Stimulated activated CD8-positive, alpha-beta memory T cell treated with anti-CD3 and anti-CD28 coated beads, Interleukin-7, amount 100 ng/mL, for 48 hours (primary cell): ENCODE data around the gene FOXO1.

ENCODE experiments used
- DNase-seq, 2 donors: peaks; one replicate each; pipeline ENCODE4 v3.0.0-alpha.2; 2020; ENCODE audit warnings: low read depth in 1 of 2; ENCODE audit errors: extremely low read depth in 1 of 2

Gene FOXO1

DNA sequence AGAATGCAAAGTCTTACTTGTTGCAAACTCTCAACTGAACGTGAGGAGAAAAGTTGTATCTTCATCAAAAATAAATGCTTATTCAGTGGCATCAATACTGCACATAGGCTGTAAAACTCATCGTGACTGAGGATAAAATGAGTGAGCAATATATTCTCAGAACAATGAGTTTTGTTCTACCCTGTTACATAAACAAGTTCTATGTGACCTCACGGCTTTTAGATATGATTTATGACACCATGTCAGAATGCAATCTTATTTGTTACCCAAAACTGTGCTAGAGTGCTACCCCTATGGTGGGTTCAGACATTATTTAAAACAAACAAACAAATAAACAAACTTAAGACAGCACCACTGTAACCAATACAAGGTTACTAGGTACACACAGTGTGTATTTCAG is 55.4 kb downstream of the FOXO1 start:
- DNase-seq = no peak

GRCh38 chr13:40609972-40610726 is 56.3 kb downstream of the FOXO1 start:
- DNase-seq = no peak

- DNase-seq = no peak
Measured at GRCh38 chr13:40608308-40608707, 58.1 kb downstream of the FOXO1 start.

DNA sequence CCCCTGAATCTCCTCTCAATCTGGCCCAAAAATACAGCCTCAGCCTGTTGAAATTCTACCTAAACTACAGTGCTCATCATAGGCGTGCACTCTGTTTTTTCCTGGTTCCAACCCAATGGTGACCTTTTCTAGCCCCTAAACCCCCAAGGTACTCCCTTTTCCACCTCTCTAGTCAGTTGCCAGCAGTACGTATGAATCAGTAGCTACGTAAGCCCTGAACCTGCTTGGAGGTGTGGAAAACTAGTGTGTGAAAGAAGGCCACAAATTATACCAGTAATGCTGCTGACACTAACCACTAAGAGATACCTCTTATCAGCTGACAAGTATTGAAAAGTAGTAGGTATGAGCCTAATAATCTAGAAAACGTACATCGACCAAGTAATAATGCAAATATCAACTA is 60.9 kb downstream of the FOXO1 start:
- no peak for DNase-seq

- no peak for DNase-seq
Measured at GRCh38 chr13:40604135-40604534, 62.3 kb downstream of the FOXO1 start.

GRCh38 chr13:40600149-40600751 is 66.2 kb downstream of the FOXO1 start:
- peak in 1 of 2 donors; percentile 56 for DNase-seq

- no peak for DNase-seq
Measured at GRCh38 chr13:40599747-40600146, 66.7 kb downstream of the FOXO1 start.

- DNase-seq = no peak
Measured at GRCh38 chr13:40599124-40599523, 67.3 kb downstream of the FOXO1 start.

DNA sequence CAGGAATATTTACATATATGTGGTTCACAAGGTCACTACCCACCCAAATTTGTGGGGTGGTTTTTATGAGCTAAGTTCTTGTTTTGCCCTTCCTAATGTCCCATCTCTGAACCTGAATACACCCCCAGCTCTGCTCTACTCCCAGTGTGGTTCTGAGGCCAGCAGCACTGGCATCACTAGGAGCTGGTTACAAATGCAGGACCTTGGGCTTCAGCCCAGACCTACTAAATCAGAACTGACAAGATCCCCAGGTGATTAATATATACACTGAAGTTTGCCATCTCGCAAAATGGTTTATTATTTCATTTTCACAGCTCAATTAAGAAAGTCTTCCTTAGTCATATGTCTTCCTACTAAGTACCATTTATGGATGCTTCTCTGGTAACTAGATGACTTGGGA is 67.9 kb downstream of the FOXO1 start:
- no peak for DNase-seq

DNA sequence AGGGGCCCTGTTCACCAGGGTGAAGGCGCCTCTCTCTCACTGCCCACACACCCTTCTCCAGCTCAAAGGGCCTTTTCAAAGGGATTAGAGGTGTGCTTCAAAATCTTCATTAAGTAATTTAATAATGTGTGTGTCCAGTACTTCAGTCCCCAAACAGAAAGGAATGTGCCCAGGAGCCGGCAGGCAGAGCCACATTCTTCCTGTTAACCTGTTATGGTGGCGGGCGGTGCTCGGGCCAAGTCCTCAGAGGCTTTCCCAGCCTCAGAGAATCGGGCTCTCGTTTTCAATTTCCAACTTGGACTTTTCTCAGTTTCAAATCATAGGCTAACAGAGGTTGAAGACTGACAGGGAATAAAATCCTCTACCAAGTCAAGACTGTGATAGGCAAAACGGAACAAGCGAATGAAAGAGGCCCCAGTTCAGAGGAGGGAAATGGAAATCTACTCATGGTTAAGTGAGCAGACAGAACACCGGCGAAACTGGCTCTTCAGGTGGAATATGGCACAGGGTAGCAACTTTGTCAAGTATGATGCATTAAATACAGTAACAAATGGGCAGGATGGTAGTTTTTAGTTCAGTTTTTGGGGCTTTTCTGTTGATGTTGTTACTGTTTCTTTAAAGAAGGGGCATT is 68.6 kb downstream of the FOXO1 start:
- DNase-seq = no peak

DNA sequence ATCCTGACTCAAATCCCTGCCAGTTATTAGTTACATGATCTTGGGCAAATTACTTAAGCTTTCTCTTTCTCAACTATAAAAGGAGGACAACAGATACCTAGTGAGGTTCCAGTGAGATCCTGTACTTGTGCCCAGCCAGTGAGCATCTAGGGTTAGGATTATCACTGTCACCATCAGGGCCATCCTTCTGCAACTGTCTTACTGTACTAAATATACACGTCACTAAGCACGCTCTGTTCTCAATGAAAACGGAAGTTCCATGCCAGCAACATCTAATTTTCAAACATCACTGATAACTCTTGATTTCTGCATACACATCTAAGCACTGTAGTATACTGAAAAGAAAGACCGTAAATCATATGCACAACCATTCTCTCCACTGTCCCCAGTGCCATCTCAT is 70.0 kb downstream of the FOXO1 start:
- no peak for DNase-seq

DNA sequence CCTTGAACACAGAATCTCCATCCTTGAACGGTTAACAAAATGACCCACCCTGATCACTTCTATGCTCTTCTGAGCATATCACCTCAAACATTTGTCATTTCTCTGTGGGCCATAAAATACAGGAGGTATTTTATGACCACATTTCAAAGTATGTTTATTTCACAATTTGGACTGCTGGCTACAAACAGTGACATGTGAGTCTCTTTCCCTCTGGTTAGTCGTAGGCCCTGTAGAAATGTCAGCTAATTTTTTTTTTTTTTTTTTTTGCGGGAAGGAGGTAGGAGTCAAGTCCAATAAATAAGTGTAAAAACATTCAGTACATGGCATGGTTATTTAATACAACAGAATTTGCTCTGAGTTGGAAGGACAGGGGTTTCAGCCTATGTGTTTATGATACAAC is 70.7 kb downstream of the FOXO1 start:
- no peak for DNase-seq

DNA sequence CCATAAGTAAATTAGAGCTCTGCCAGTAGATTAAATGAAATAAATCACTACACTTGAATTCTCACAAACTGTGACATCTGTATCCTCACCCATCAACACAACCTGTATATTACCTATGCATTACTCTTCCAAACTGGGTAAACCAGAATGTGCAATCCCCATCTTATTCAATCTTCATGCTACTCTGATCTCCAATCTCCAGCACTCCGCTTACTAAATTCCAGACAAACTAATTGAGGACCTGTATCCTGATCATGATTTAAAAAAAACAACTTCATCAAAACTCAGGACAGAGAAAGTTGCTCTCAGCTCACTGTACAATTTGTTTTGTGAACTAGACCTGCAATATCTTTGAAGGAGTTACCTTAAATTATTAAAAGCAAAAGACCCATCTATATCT is 74.4 kb downstream of the FOXO1 start:
- no peak for DNase-seq

- DNase-seq = no peak
Measured at GRCh38 chr13:40591091-40591490, 75.3 kb downstream of the FOXO1 start.

DNA sequence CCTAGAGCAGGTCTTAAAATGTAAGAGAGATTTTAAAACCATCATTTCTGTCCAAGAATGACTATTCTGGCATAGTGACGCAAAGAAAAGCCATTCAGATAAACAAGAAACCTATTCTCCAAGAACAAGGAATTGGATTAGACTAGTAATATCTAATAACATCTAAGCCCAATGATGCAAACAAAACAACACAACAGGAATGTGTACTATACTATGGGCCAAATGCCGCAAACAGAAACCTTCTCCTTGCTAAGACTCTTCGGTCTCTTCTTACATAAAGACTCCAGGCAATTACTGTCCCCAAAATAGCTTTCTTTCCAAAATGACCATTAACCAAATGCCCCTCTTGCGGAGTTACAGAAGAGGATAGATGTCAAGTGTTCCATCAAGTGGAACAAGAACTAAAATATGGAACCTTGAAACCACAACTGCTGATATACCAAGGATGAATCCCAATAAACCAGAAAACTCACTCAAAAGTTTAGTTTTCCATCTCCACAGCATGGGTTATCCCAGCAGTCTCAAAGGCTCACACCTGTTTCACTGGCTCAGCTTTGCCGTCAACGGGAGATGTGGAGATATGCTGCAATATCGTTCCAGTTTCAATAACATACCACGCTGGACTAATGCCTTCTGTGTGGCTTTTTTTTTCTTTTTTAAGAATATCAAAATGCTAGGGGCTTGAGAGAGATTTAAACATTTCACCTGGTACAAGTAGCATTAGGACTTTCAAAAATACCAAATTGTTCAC is 76.2 kb downstream of the FOXO1 start:
- no peak for DNase-seq

- no peak for DNase-seq
Measured at GRCh38 chr13:40589285-40590109, 76.9 kb downstream of the FOXO1 start.

DNA sequence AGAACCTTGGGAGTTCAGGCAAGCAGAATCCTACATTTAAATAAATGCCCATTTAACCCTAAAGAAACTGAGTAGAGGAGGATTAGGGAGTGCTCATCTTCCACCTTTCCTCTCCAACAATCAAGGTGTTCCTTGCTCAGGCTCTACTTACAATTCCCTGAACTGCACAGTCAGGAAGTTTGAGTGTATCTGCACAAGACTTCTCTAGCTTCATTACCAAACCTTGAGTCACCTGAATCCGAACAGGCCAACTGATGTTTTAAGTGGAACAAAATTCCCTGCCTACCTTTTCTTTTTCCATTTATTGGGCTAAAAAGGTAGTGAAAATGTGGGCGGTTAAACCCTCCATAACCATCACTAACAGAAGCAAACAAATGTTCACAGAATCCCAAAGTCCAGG is 78.3 kb downstream of the FOXO1 start:
- DNase-seq = no peak

GRCh38 chr13:40586886-40587565 is 79.4 kb downstream of the FOXO1 start:
- no peak for DNase-seq

DNA sequence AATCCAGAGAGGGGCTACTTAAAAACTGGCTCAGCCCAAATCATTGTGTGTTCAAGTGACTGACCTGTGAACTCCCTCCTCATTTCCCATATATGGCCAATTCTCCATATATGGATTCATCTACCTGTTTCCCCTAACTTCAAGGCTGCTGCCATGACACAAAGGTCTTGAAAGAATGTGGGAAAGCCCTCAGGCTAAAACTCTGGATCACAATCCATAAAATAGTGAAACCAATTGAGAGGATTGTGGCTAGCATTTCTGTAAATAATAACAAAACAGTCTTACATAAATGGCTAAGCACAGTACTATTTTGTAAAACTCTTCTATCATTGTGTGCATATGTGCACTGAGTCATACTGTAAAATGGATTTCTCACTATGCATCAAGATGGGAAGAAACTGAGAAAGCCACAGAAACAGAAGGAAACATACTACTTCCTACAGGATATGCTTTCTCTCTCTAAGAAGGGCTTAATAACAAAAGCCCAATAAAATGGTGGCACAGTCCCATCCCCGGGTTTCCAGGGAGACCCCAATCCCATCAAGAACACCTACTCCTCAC is 80.5 kb downstream of the FOXO1 start:
- no peak for DNase-seq

DNA sequence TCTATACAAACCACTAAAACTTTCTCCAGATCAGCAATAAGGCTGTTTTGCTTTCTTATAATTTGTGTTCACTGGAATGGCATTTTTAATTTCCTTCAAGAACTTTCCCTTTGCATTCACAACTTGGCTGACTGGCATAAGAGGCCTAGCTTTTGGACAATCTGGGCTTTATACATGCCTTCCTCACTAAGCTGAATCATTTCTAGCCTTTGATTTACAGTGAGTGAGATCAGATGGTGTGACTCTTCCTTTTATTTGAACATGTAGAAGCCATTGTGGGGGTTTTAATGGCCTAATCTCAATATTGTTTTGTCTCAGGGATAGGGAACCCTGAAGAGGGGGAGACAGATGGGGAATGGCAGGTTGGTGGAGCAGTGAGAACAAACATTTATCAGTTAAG is 82.7 kb downstream of the FOXO1 start:
- DNase-seq = no peak
